MG63 (cell line): ENCODE results near the gene CDC27. TPM values are rescaled to one million over a fixed set of nuclear protein-coding genes. Genes with fewer than 3 reads are reported as not detected.

Source experiments
- DNase-seq: peaks from one replicate; pipeline ENCODE4 v3.0.0-alpha.2; 2020
- H3K27me3 ChIP-seq: fragments of 250-450 bp; sonication (Bioruptor Pico); 2 replicates; pipeline ENCODE4 v1.5.1; 2020; ENCODE audit warnings: mild to moderate bottlenecking, moderate library complexity
- H3K36me3 ChIP-seq: fragments of 250-450 bp; sonication (Bioruptor Pico); 2 replicates; pipeline ENCODE4 v1.5.1; 2020; ENCODE audit warnings: mild to moderate bottlenecking, moderate library complexity
- H3K4me3 ChIP-seq: fragments of 250-450 bp; sonication (Bioruptor Pico); 2 replicates; pipeline ENCODE4 v1.5.1; 2020; ENCODE audit warnings: mild to moderate bottlenecking, moderate library complexity
- H3K9me3 ChIP-seq: fragments of 250-450 bp; sonication (Bioruptor Pico); 2 replicates; pipeline ENCODE4 v1.5.1; 2020; ENCODE audit warnings: mild to moderate bottlenecking, moderate library complexity
- total RNA-seq: library from RNA; depleted of rRNA; stranded (reverse); fragments of >200 nt; shearing (Covaris generic); gene quantifications from 2 replicates; pipeline ENCODE4 v1.2.3, GENCODE V29; 2014; ENCODE audit warnings: low replicate concordance; rRNA removed

Gene CDC27, protein sequence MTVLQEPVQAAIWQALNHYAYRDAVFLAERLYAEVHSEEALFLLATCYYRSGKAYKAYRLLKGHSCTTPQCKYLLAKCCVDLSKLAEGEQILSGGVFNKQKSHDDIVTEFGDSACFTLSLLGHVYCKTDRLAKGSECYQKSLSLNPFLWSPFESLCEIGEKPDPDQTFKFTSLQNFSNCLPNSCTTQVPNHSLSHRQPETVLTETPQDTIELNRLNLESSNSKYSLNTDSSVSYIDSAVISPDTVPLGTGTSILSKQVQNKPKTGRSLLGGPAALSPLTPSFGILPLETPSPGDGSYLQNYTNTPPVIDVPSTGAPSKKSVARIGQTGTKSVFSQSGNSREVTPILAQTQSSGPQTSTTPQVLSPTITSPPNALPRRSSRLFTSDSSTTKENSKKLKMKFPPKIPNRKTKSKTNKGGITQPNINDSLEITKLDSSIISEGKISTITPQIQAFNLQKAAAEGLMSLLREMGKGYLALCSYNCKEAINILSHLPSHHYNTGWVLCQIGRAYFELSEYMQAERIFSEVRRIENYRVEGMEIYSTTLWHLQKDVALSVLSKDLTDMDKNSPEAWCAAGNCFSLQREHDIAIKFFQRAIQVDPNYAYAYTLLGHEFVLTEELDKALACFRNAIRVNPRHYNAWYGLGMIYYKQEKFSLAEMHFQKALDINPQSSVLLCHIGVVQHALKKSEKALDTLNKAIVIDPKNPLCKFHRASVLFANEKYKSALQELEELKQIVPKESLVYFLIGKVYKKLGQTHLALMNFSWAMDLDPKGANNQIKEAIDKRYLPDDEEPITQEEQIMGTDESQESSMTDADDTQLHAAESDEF
- total RNA-seq: 117 and 128 TPM in 2 replicates

DNA sequence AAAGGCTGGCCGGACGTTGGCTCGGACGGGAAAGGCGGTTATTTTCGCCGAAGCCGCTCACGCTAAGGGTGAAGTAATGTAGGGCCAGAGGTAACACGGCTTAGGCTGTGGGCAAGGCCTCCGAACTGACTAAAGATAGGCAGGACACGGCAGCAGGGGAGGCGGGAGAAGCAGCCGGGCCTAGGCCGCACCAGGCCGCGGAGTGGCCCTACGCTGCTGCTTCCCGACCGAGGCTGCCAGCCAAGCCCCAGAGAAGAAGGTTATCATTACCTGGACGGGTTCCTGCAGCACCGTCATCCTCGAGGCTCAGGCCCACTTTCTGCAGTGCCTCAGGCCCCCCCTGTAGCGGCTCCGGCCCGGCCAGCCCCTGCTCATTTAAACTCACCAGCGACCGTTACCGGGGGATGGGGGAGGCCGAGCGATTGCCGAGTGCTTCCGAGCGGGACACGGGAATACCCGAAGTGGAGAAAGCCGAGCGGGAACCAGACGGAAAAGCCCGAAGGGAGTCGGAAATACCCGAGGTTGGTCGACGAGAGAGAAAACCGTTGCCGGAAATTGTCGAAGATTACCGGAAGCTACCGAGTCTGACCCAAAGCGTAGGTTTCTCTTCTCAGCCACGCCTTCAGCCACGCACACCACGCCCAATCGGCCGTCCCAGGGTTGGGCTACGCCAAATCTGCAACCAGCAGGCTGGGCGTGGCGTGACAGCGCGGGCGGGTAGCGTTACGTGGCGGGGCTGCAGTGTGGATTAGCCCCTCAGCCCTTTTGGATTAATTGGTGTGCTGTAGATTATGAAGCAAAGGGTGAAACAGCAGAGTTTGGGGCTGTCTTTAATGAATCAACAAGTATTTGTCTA, at the start of gene CDC27:
Gene CDC27, minus strand, starts transcription at position 420 of the 856 bp plus-strand sequence. Its CDS starts 123 bp downstream, at position 297.
- DNase-seq: peak; percentile 98
- peak within 1 kb of the TSS; percentile 72 for H3K4me3 ChIP-seq
- no peaks in the 10 kb centered on the region for H3K9me3 ChIP-seq
- peaks cover 22% of the 10 kb centered on the region for H3K36me3 ChIP-seq
- H3K27me3 ChIP-seq: no peaks in the 10 kb centered on the region

DNA sequence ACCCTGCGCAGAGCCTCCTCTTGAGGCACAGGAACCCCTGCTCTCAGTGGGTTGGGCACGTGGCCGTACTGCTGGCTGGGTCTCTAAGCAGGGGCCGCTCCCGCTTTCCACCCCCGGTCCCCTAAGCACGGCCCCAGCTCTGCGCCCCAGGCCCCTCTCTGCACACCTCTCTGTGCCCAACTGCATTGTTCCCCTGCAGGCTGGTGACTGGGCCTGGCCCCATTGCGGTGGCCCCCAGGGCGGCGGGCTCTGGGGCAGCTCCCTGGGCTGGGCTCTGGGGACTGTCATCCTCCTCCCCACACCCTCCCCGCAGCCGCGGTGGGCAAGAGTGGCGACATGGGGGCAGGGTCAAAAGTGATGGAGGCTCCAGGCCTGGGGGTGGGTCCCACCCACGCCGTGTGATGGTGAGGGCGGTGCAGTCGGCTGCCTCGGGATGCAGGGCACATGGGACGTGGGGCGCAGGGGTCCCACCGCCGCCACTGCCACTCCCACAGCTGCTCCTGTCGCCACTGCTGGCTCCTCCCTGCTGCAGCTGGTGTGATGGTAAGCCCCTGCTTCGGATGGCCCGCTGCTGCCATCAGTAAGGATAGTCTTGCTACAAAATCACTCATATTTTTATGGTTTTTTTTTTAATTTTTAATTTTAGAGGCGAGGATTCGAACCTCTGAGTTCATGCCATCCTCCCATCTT, 49.4 kb upstream of the CDC27 start:
- DNase-seq: no peak
- Histone ChIP-seq H3K27me3 (no peaks in the 10 kb centered on the region), H3K9me3 (peaks cover 10% of the 10 kb centered on the region), H3K36me3 (no peaks in the 10 kb centered on the region), H3K4me3 (no peak overlapping the region)

DNA sequence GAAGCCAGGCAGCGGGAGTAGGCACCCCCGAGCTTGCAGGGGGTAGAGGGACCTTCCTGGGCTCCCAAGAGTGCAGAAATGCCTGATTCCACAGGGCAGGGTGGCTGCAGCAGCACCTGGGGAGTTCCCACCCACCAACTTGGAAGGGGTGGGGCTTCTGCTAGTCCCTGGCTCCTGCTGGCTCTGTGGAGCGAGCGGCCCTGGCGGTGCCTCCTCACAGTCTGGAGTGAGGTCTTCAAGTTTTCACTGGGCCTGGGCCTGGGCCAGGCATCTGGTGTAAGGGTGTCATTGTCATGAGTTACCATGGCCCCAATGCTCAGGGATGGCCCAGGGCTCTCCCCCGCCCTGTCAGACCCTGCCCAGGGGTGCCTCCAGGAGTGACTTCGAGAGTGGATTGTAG, 48.7 kb upstream of the CDC27 start:
- peaks cover 10% of the 10 kb centered on the region for H3K9me3 ChIP-seq
- no peaks in the 10 kb centered on the region for H3K27me3 ChIP-seq
- no peaks in the 10 kb centered on the region for H3K36me3 ChIP-seq
- no peak for DNase-seq
- H3K4me3 ChIP-seq: no peak overlapping the region

DNA sequence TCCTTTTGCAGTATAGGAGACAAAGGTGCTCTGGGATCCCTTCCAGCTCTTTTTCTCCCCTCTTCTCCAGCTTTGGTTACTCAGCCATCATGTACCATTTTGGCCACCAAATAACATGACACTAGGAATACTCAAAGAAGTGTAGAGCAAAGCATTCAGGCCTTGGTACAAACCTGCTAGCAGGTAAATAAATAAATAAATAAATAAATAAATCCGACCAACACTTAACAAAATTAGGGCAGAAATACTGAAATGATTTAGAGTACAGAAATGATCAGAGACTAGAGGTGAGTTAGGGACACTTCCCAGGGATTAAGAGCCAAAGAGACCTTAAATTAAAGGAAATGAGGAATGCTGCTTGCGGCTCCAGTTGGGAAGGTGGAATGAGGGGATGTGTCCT, 46.8 kb upstream of the CDC27 start:
- Histone ChIP-seq H3K27me3 (no peaks in the 10 kb centered on the region), H3K36me3 (no peaks in the 10 kb centered on the region), H3K4me3 (no peak overlapping the region), H3K9me3 (peaks cover 10% of the 10 kb centered on the region)
- no peak for DNase-seq

DNA sequence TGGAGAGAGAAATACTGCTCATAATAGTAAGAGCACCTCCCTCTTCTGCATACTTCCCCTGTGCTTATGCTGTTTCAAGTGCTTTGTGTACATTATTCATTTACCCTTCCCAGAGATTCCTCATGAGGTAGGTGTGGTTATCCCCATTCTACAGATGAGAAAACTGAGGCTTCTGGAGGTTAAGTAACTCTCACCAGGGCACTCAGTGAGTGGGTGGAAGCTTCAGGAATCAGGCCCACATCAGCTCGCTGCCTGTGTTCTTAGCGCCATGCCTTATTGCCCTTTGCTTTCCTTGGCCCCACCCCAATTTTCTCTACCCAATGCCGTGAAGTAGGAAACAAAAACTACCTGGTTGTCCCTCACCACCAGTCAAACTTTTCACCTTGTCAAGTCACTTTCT, 46.4 kb upstream of the CDC27 start:
- H3K9me3 ChIP-seq: peaks cover 10% of the 10 kb centered on the region
- H3K36me3 ChIP-seq: no peaks in the 10 kb centered on the region
- no peak overlapping the region for H3K4me3 ChIP-seq
- no peak for DNase-seq
- no peaks in the 10 kb centered on the region for H3K27me3 ChIP-seq

DNA sequence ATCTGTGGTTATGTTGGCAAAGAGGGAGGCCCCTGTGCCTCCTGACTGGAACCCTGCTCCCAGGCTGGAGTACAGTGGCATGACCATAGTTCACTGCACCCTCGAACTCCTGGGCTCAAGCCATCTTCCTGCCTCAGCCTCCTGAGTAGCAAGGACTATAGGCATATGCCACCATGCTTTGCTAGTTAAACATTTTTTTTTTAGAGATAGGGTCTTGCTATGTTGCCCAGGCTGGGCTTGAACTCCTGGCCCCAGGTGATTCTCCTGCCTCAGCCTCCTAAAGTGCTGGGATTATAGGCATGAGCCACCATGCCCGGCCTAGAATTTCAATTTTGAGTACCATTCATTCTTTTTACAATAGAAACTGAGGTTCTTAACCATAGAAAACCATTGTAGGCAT, 43.4 kb upstream of the CDC27 start:
- H3K36me3 ChIP-seq: no peaks in the 10 kb centered on the region
- no peak for DNase-seq
- H3K4me3 ChIP-seq: no peak overlapping the region
- H3K27me3 ChIP-seq: no peaks in the 10 kb centered on the region
- H3K9me3 ChIP-seq: peaks cover 4% of the 10 kb centered on the region

DNA sequence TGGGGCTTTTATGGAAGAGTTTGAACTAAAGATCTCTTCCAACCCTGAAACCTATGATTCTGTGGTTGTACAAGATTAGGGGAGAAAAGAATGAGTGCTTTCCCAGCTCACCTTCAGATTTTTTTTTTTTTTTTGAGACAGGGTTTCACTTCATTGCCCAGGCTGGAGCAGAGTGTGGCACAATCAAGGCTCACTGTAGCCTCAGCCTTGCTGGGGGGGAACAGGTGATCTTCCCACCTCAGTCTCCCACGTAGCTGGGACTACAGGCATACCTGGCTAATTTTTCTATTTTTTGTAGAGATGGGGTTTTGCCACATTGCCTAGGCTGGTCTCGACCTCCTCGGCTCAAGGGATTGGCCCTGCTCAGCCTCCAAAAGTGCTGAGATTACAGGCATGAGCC, 42.8 kb upstream of the CDC27 start:
- no peak for DNase-seq
- Histone ChIP-seq H3K9me3 (no peaks in the 10 kb centered on the region; the same call in 1 of the 2 replicates), H3K36me3 (no peaks in the 10 kb centered on the region), H3K27me3 (no peaks in the 10 kb centered on the region), H3K4me3 (no peak overlapping the region)

DNA sequence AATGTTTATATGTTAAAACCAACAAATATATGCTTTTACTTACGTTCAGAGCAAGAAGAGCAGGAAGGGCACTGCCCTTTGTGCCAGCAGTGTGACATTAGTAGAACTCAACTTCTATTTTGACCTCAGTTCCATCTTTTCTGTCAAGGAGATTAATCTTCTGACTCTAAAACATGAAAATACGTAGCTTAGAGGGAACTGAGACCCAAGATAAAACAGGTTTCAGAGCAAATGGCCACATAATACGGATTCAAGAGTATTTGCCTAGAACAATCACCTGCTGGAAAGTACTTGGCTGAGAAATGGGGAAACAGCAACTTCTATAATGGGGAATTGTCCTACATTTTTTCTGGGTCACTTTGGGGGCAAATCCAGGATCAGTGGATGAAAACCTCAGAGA, 42.2 kb upstream of the CDC27 start:
- Histone ChIP-seq H3K9me3 (no peaks in the 10 kb centered on the region; the same call in 1 of the 2 replicates), H3K36me3 (no peaks in the 10 kb centered on the region), H3K4me3 (no peak overlapping the region), H3K27me3 (no peaks in the 10 kb centered on the region)
- DNase-seq: no peak

DNA sequence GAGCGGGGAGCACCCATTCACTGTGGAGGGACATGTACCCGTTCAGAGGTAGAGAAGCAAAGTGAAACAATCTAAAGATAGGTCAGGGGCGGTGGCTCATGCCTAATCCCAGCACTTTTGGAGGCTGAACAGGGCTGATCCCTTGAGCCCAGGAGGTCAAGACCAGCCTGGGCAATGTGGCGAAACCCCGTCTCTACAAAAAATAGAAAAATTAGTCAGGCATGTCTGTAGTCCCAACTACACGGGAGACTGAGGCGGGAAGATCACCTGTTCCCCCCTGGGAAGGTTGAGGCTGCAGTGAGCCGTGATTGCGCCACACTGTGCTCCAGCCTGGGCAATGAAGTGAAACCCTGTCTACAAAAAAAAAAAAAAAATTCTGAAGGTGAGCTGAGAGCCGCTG, 41.8 kb upstream of the CDC27 start:
- H3K9me3 ChIP-seq: no peaks in the 10 kb centered on the region; the same call in 1 of the 2 replicates
- no peaks in the 10 kb centered on the region for H3K36me3 ChIP-seq
- DNase-seq: no peak
- H3K27me3 ChIP-seq: no peaks in the 10 kb centered on the region
- H3K4me3 ChIP-seq: no peak overlapping the region

DNA sequence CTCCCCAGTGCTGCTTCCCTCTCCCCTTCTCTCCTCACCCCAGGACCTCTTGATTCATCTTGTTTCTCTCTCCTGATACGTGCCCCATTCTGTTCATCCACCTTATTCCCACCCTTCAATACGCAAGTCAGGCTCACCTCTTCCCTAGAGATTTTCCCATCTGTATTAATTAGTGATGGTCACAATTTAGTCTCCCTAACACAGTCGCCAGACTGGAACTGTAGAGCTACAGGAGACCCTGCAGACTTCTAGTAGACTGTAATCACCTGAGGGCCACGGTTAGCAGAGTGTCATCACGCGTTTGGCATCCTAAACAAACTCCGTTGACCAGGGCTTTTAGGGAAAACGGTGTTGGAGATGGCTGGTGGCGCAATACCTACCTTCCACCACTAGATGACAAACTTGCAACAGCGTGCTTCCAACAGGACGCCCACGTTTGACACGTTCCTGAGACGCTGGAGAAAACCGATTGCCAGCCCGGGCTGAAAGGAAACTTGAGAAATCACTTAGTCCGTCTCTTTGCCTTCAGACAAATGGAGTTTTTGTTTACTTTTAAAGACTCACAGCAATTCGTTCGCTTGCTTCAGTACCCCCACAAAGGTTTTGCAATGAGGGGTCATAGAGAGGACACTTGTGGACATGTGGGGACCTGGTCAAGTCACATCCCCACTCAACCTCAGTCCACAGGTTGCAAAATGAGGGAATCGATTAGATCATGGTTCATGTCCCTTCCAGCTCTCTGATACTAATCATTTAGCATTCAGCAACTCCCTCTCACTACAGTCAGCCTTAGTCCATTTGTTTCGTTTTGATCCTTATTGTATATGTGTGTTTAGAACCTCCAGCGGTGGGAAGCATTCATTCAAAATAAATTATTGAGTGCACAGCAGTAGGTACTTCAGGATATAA, 40.7 kb upstream of the CDC27 start:
- peak; percentile 90 for DNase-seq
- Histone ChIP-seq H3K36me3 (no peaks in the 10 kb centered on the region), H3K27me3 (no peaks in the 10 kb centered on the region), H3K9me3 (no peaks in the 10 kb centered on the region), H3K4me3 (no peak overlapping the region; the same call in 1 of the 2 replicates)

DNA sequence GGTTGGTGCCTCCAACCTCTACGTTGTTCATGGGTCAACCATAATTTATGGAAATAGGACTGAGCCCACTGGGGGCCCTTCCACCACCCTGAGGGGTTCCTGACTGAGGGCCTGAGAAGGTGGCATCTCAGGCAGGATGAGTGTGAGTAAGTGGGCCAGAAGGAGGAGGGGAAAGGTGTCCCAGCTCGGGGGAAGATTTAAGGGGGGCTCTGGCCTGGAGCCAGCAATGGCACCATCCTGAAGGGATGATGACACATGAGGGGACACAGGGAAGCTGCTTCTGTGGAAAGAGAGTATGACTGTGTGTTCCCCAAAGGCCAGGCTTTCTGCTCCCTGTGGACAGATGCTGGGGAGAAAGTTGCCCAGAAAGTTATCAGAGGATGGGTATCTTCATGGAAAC, 38.8 kb upstream of the CDC27 start:
- Histone ChIP-seq H3K4me3 (no peak overlapping the region), H3K9me3 (peaks cover 2% of the 10 kb centered on the region; the same call in 1 of the 2 replicates), H3K36me3 (no peaks in the 10 kb centered on the region), H3K27me3 (no peaks in the 10 kb centered on the region)
- DNase-seq: no peak

DNA sequence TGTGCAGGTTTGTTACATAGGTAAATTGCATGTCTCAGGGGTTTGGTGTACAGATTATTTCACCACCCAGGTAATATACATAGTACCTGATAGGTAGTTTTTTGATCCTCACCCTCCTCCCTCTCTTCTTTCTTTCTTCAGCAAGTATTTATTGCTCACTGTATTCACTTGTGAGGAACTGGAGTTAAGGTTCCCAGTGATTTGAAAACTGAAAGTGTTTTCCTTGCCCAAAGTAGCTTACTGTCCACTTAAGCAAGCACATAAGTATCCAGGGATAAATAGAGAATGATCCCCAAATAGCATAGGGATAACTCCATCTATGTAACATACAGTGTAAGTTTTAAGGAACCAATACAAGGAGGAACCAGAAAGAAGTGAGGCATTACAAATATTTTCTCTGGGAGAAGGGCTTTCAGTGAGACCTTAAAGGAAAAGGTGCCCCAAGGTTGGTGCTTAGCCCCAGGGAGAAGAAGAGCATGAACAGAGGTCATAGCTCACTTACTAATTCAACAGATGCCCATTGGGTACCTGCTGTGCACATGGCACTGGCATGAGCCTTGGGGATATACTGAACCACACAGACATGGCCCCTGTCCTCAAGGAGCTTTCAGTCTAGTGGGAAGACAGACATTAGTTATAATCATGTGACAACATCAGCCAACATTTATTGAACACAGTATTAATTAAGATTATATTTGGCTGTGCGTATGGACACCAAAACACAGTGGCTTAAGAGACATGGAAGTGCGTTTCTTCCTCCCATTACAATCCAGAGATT, 37.0 kb upstream of the CDC27 start:
- H3K36me3 ChIP-seq: no peaks in the 10 kb centered on the region
- no peaks in the 10 kb centered on the region for H3K27me3 ChIP-seq
- H3K9me3 ChIP-seq: peaks cover 2% of the 10 kb centered on the region; the same call in 1 of the 2 replicates
- no peak overlapping the region for H3K4me3 ChIP-seq
- DNase-seq: no peak

DNA sequence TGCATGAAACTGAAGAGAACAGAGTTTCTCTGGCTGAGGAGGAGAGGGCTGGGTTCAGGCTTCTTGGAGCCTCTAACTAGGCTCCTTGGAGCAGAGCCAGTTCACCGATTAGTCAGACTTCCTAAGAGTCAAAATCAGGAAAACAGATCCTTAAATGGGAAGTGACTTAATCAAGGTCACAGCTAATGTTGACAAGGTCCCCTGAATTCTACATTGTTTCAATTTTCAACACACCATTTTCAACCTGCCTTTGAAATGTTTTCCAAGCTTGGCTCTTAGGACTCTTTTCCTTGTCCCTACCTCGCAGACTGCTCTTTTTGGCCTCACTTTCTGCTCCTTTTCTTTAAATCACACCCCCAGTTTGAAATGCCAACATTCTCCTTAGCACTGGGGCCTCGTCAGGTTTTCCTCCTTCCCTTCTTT, 36.4 kb upstream of the CDC27 start:
- H3K4me3 ChIP-seq: no peak overlapping the region
- DNase-seq: peak; percentile 85
- H3K27me3 ChIP-seq: no peaks in the 10 kb centered on the region
- no peaks in the 10 kb centered on the region for H3K36me3 ChIP-seq
- H3K9me3 ChIP-seq: peaks cover 2% of the 10 kb centered on the region; the same call in 1 of the 2 replicates

DNA sequence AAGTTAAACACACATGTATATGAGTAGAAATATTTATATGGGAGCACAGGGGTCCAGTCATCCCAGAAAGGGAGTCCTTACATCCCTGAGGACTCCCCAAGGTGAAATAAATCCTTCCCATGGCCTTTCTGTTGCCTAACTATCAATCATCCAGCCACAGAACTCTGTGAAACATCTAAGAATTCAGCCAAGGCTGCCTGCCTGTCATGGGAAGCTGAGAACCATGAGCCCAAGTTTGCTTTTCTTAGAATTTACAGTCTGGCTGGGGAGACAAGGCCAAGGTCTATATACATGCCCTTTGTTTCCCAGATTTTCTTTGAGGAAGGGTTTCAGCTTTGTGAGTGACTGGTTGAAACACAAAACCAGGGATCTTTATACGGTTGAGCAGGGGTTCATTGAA, 35.9 kb upstream of the CDC27 start:
- peaks cover 2% of the 10 kb centered on the region; the same call in 1 of the 2 replicates for H3K9me3 ChIP-seq
- no peaks in the 10 kb centered on the region for H3K36me3 ChIP-seq
- no peak for DNase-seq
- H3K27me3 ChIP-seq: no peaks in the 10 kb centered on the region
- no peak overlapping the region for H3K4me3 ChIP-seq
